Measurements from ENCODE around the gene PITX2.

Gene PITX2

DNA sequence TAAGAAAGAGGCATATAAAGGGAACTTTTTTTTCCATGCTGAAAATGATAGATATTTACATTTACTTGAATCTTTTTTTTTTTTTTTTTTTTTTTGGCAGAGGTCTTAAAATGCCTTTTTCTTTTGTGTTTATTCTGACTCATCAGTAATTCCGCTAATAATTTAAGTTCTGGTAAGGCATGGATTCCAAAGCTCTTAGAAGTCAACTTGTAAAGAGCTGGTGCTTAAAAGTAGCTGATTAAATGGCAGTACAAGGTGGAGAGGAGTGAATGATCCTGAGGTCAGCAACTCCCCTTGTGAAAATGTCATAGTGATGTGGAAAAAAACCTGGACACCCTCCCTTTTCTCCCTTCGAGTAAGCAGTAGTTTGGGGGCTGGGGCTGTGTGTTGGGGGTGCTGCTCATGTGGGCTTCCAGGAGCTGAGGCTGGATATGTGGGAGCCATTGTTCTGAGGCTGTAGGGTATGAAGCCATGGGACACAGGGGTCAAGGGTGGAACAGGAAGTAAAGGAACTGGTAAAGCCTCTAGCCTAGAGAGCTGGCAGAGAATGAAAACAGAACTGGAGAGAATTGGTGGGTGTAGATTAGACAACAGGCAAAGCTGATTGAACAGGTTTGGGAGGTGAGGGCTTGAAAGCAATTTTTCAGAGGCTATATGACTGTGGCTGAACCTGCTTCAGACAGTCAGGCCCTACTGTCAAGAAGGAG, 41.0 kb upstream of the PITX2 start:
- no peak overlapping the region for H3K27ac ChIP-seq (ENCODE audit: low read depth, low read length, poor library complexity, severe bottlenecking)
- no peak overlapping the region for H3K9ac ChIP-seq (ENCODE audit: low read length)
- no peak for TF ChIP-seq EZH2 (IDR thresholded peaks at IDR 0.05; ENCODE audit: borderline replicate concordance, low read length)
- TF ChIP-seq, protein P1, sequence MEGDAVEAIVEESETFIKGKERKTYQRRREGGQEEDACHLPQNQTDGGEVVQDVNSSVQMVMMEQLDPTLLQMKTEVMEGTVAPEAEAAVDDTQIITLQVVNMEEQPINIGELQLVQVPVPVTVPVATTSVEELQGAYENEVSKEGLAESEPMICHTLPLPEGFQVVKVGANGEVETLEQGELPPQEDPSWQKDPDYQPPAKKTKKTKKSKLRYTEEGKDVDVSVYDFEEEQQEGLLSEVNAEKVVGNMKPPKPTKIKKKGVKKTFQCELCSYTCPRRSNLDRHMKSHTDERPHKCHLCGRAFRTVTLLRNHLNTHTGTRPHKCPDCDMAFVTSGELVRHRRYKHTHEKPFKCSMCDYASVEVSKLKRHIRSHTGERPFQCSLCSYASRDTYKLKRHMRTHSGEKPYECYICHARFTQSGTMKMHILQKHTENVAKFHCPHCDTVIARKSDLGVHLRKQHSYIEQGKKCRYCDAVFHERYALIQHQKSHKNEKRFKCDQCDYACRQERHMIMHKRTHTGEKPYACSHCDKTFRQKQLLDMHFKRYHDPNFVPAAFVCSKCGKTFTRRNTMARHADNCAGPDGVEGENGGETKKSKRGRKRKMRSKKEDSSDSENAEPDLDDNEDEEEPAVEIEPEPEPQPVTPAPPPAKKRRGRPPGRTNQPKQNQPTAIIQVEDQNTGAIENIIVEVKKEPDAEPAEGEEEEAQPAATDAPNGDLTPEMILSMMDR (IDR thresholded peaks at IDR 0.05; ENCODE audit: low read length), result no peak
- no peaks in the 10 kb centered on the region for H3K36me3 ChIP-seq (ENCODE audit: insufficient read depth, low read length)
- H3K4me1 ChIP-seq (ENCODE audit: insufficient read depth, low read length, severe bottlenecking), result no peaks in the 10 kb centered on the region
- H3K27me3 ChIP-seq (ENCODE audit: insufficient read depth, low read length), result no peaks in the 10 kb centered on the region
- no peaks in the 10 kb centered on the region for H4K20me1 ChIP-seq (ENCODE audit: insufficient read depth, low read length)
- H3F3A ChIP-seq (ENCODE audit: insufficient read depth, low read length), result no peaks in the 10 kb centered on the region
- H3K9me3 ChIP-seq (ENCODE audit: low read length), result no peaks in the 10 kb centered on the region
- no peak overlapping the region for H3K4me2 ChIP-seq (ENCODE audit: low read length)
- H3K4me3 ChIP-seq (ENCODE audit: low read depth, low read length, poor library complexity, severe bottlenecking), result no peak overlapping the region
- no peaks in the 10 kb centered on the region for H3K79me2 ChIP-seq (ENCODE audit: insufficient read depth, low read length)
- no peaks in the 10 kb centered on the region for H3K9me2 ChIP-seq (ENCODE audit: low read depth, low read length)
- H2AFZ ChIP-seq (ENCODE audit: low read length), result no peak overlapping the region

DNA sequence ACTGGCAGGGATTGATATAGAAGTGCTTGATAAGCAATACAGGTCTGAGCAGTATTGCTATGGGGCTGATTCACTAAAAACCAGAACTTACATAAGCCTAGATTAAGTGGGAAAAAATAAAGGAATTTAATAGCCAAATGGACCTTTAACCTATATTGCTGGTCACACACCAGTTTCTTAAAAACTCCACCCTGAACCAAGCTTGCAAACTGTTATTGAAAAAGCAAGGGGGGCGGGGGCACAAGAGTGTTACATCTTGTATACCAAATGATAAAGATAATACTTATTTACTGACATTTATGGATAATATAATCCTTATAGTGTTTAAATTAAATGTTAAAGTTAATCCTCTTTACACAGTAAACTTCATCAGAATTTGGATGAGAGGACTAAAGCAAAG, 40.3 kb upstream of the PITX2 start:
- H3K4me2 ChIP-seq (ENCODE audit: low read length), result no peak overlapping the region
- no peak overlapping the region for H3K4me3 ChIP-seq (ENCODE audit: low read depth, low read length, poor library complexity, severe bottlenecking)
- no peaks in the 10 kb centered on the region for H3K9me2 ChIP-seq (ENCODE audit: low read depth, low read length)
- no peak for TF ChIP-seq EZH2 (IDR thresholded peaks at IDR 0.05; ENCODE audit: borderline replicate concordance, low read length)
- TF ChIP-seq, protein P1 (IDR thresholded peaks at IDR 0.05; ENCODE audit: low read length), result no peak
- H3K9ac ChIP-seq (ENCODE audit: low read length), result no peak overlapping the region
- no peaks in the 10 kb centered on the region for H4K20me1 ChIP-seq (ENCODE audit: insufficient read depth, low read length)
- no peaks in the 10 kb centered on the region for H3F3A ChIP-seq (ENCODE audit: insufficient read depth, low read length)
- H3K27ac ChIP-seq (ENCODE audit: low read depth, low read length, poor library complexity, severe bottlenecking), result no peak overlapping the region
- no peaks in the 10 kb centered on the region for H3K79me2 ChIP-seq (ENCODE audit: insufficient read depth, low read length)
- no peaks in the 10 kb centered on the region for H3K27me3 ChIP-seq (ENCODE audit: insufficient read depth, low read length)
- H3K36me3 ChIP-seq (ENCODE audit: insufficient read depth, low read length), result no peaks in the 10 kb centered on the region
- no peaks in the 10 kb centered on the region for H3K9me3 ChIP-seq (ENCODE audit: low read length)
- H2AFZ ChIP-seq (ENCODE audit: low read length), result no peak overlapping the region
- H3K4me1 ChIP-seq (ENCODE audit: insufficient read depth, low read length, severe bottlenecking), result no peaks in the 10 kb centered on the region

GRCh38 chr4:110660755-110661154, 37.9 kb upstream of the PITX2 start:
- no peak overlapping the region for H3K9ac ChIP-seq (ENCODE audit: low read length)
- no peak overlapping the region for H3K4me2 ChIP-seq (ENCODE audit: low read length)
- TF ChIP-seq, protein P1 (IDR thresholded peaks at IDR 0.05; ENCODE audit: low read length), result no peak
- no peak for TF ChIP-seq EZH2 (IDR thresholded peaks at IDR 0.05; ENCODE audit: borderline replicate concordance, low read length)
- H3F3A ChIP-seq (ENCODE audit: insufficient read depth, low read length), result no peaks in the 10 kb centered on the region
- H4K20me1 ChIP-seq (ENCODE audit: insufficient read depth, low read length), result no peaks in the 10 kb centered on the region
- H3K27ac ChIP-seq (ENCODE audit: low read depth, low read length, poor library complexity, severe bottlenecking), result no peak overlapping the region
- H3K36me3 ChIP-seq (ENCODE audit: insufficient read depth, low read length), result no peaks in the 10 kb centered on the region
- no peak overlapping the region for H3K4me3 ChIP-seq (ENCODE audit: low read depth, low read length, poor library complexity, severe bottlenecking)
- no peak overlapping the region for H2AFZ ChIP-seq (ENCODE audit: low read length)
- H3K4me1 ChIP-seq (ENCODE audit: insufficient read depth, low read length, severe bottlenecking), result no peaks in the 10 kb centered on the region
- H3K27me3 ChIP-seq (ENCODE audit: insufficient read depth, low read length), result no peaks in the 10 kb centered on the region
- H3K79me2 ChIP-seq (ENCODE audit: insufficient read depth, low read length), result no peaks in the 10 kb centered on the region
- H3K9me3 ChIP-seq (ENCODE audit: low read length), result no peaks in the 10 kb centered on the region
- no peaks in the 10 kb centered on the region for H3K9me2 ChIP-seq (ENCODE audit: low read depth, low read length)

Measured in OCI-LY1 (cell line).